Measurements from ENCODE around the gene RRP8.

GRCh38 chr11:6640036-6640984, 36.9 kb upstream of the RRP8 start:
- no peak for TF ChIP-seq YY1 (IDR thresholded peaks at IDR 0.05; ENCODE audit: insufficient read depth, insufficient read length)
- TF ChIP-seq ZNF274 (IDR thresholded peaks at IDR 0.05; ENCODE audit: low read depth, low read length), result no peak

Measured in NT2/D1 (cell line).